Suppressor macrophage (primary cell): Measurements from ENCODE around the gene DDHD1.
"Not testable (repeated sequence)": the region's sequence is repeated elsewhere in the genome, so short reads cannot be mapped to it uniquely, and the experiment has no call there.

Source experiments
- DNase-seq, 4 experiments: peaks; one replicate each; pipeline ENCODE4 v3.0.0-alpha.2; 2020 to 2022

The DDHD1 gene

GRCh38 chr14:53106768-53107167 is 46.4 kb downstream of the DDHD1 start:
- DNase-seq = no peak

- peak; percentile 35 to 73 (median 55) for DNase-seq
Observed at GRCh38 chr14:53103636-53104340, 49.3 kb downstream of the DDHD1 start.

- no peak for DNase-seq
Observed at GRCh38 chr14:53093206-53093605, 59.9 kb downstream of the DDHD1 start.

GRCh38 chr14:53090853-53091252 is 62.3 kb downstream of the DDHD1 start:
- no peak for DNase-seq

- DNase-seq = not testable (repeated sequence)
Observed at GRCh38 chr14:53084954-53085353, 68.2 kb downstream of the DDHD1 start.

GRCh38 chr14:53064475-53064874 is 88.6 kb downstream of the DDHD1 start:
- DNase-seq = no peak

- DNase-seq = no peak
Observed at GRCh38 chr14:53062856-53063255, 90.3 kb downstream of the DDHD1 start.

GRCh38 chr14:53060046-53060445 is 93.1 kb downstream of the DDHD1 start:
- peak in 2 of 4 experiments; percentile 19 to 23 for DNase-seq

- DNase-seq = peak; percentile 5 to 69 (median 32)
Observed at GRCh38 chr14:53055003-53055402, 98.1 kb downstream of the DDHD1 start.

GRCh38 chr14:53054457-53054856 is 98.7 kb downstream of the DDHD1 start:
- DNase-seq = no peak

GRCh38 chr14:53048631-53049030 is 104.5 kb downstream of the DDHD1 start:
- no peak for DNase-seq

GRCh38 chr14:53047307-53048069 is 105.6 kb downstream of the DDHD1 start:
- DNase-seq = no peak

- DNase-seq = no peak
Observed at GRCh38 chr14:53044486-53044885, 108.6 kb downstream of the DDHD1 start.

GRCh38 chr14:53043027-53043581 is 110.0 kb downstream of the DDHD1 start:
- DNase-seq = no peak

GRCh38 chr14:53042480-53042879 is 110.6 kb downstream of the DDHD1 start:
- DNase-seq = no peak

GRCh38 chr14:53041067-53041466 is 112.1 kb downstream of the DDHD1 start:
- DNase-seq = no peak

- DNase-seq = no peak
Observed at GRCh38 chr14:53038629-53039028, 114.5 kb downstream of the DDHD1 start.

- no peak for DNase-seq
Observed at GRCh38 chr14:53037016-53037415, 116.1 kb downstream of the DDHD1 start.

- no peak for DNase-seq
Observed at GRCh38 chr14:53035336-53036210, 117.5 kb downstream of the DDHD1 start.

- no peak for DNase-seq
Observed at GRCh38 chr14:53034688-53035230, 118.4 kb downstream of the DDHD1 start.

GRCh38 chr14:53034036-53034435 is 119.1 kb downstream of the DDHD1 start:
- no peak for DNase-seq

GRCh38 chr14:53032838-53033390 is 120.2 kb downstream of the DDHD1 start:
- no peak for DNase-seq
